Measurements from ENCODE around the gene C9orf72.

The C9orf72 gene

GRCh38 chr9:27527702-27528075 lies 45.6 kb downstream of the C9orf72 start:
- no peak for DNase-seq (ENCODE audit: insufficient read length)
- FAIRE-seq = no peak
- TF ChIP-seq POLR2A (IDR thresholded peaks at IDR 0.05; ENCODE audit: low read depth, low read length) (no peak), TAF1 (IDR thresholded peaks at IDR 0.05; ENCODE audit: borderline replicate concordance, low read depth, low read length) (no peak), POLR2AphosphoS5 (IDR thresholded peaks at IDR 0.05; ENCODE audit: low read depth, low read length) (no peak)

- FAIRE-seq (no peak), DNase-seq (ENCODE audit: insufficient read length) (no peak)
- TF ChIP-seq TAF1 (IDR thresholded peaks at IDR 0.05; ENCODE audit: borderline replicate concordance, low read depth, low read length) (no peak), POLR2A (IDR thresholded peaks at IDR 0.05; ENCODE audit: low read depth, low read length) (no peak), POLR2AphosphoS5 (IDR thresholded peaks at IDR 0.05; ENCODE audit: low read depth, low read length) (no peak)
These were observed 49.0 kb downstream of the C9orf72 start, which contains the start of gene IFNK for GRCh38 chr9:27524236-27524635. Gene IFNK (plus strand): TSS chr9:27524290. CDS start chr9:27524337, 47 bp downstream.

DNA sequence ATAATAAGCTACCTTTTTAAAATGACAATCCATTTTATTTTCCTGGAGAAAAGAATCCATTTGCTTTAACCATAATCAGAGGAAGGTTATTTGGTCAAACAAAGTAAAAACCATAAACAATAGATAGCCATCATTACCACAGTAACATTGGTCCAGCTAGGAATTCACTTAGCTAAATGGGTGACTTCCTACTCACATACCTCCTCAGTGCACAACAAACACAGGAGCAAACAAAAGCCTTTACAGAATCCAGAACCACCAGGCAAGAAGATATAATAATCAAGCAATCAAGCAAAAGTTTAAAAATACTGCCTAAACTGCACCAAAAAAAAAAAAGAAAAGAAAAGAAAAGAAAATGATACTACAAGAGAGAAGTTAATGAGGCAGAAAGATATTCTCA lies 50.1 kb downstream of the C9orf72 start:
- DNase-seq (ENCODE audit: insufficient read length) = no peak
- TF ChIP-seq POLR2AphosphoS5 (IDR thresholded peaks at IDR 0.05; ENCODE audit: low read depth, low read length) (no peak), POLR2A (IDR thresholded peaks at IDR 0.05; ENCODE audit: low read depth, low read length) (no peak), TAF1 (IDR thresholded peaks at IDR 0.05; ENCODE audit: borderline replicate concordance, low read depth, low read length) (no peak)
- FAIRE-seq = no peak

GRCh38 chr9:27520986-27521385 lies 52.3 kb downstream of the C9orf72 start:
- TF ChIP-seq TAF1 (IDR thresholded peaks at IDR 0.05; ENCODE audit: borderline replicate concordance, low read depth, low read length) (no peak), POLR2A (IDR thresholded peaks at IDR 0.05; ENCODE audit: low read depth, low read length) (no peak), POLR2AphosphoS5 (IDR thresholded peaks at IDR 0.05; ENCODE audit: low read depth, low read length) (no peak)
- no peak for DNase-seq (ENCODE audit: insufficient read length)
- no peak for FAIRE-seq

GRCh38 chr9:27519466-27520465 lies 53.5 kb downstream of the C9orf72 start:
- FAIRE-seq (no peak), DNase-seq (ENCODE audit: insufficient read length) (no peak)
- TF ChIP-seq POLR2A (IDR thresholded peaks at IDR 0.05; ENCODE audit: low read depth, low read length) (no peak), POLR2AphosphoS5 (IDR thresholded peaks at IDR 0.05; ENCODE audit: low read depth, low read length) (no peak), TAF1 (IDR thresholded peaks at IDR 0.05; ENCODE audit: borderline replicate concordance, low read depth, low read length) (no peak)

- TF ChIP-seq POLR2AphosphoS5 (IDR thresholded peaks at IDR 0.05; ENCODE audit: low read depth, low read length) = no peak
- TF ChIP-seq TAF1 (IDR thresholded peaks at IDR 0.05; ENCODE audit: borderline replicate concordance, low read depth, low read length) = no peak
- no peak for TF ChIP-seq POLR2A (IDR thresholded peaks at IDR 0.05; ENCODE audit: low read depth, low read length)
These were observed 54.5 kb downstream of the C9orf72 start for GRCh38 chr9:27518809-27519208.

DNA sequence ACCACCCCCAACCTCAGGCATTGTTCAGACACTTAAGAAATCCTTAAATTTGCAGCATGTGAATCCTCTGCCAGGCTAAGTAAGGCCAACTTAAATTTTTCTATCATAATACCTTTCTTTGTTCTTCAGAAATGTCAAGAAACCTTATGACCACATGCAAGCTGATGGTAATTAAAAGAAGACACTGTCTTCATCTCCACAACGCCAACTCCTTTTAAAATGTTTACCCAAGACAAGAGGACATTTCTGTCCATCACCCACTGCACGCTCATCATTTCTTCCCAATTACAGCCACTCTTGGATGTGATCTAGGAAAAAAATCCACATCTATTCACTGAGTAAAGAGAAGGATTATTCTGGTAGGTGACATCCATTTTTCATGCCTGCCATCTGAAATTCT lies 55.3 kb downstream of the C9orf72 start:
- DNase-seq (ENCODE audit: insufficient read length) (no peak), FAIRE-seq (no peak)
- no peak for TF ChIP-seq TAF1 (IDR thresholded peaks at IDR 0.05; ENCODE audit: borderline replicate concordance, low read depth, low read length)
- no peak for TF ChIP-seq POLR2AphosphoS5 (IDR thresholded peaks at IDR 0.05; ENCODE audit: low read depth, low read length)
- no peak for TF ChIP-seq POLR2A (IDR thresholded peaks at IDR 0.05; ENCODE audit: low read depth, low read length)

More at GRCh38 chr9:27518809-27519208, 54.5 kb downstream of the C9orf72 start:
- DNase-seq (ENCODE audit: insufficient read length) (no peak), FAIRE-seq (no peak)

- no peak for TF ChIP-seq TAF1 (IDR thresholded peaks at IDR 0.05; ENCODE audit: borderline replicate concordance, low read depth, low read length)
- TF ChIP-seq POLR2A (IDR thresholded peaks at IDR 0.05; ENCODE audit: low read depth, low read length) = no peak
- no peak for TF ChIP-seq POLR2AphosphoS5 (IDR thresholded peaks at IDR 0.05; ENCODE audit: low read depth, low read length)
- no peak for DNase-seq (ENCODE audit: insufficient read length)
- no peak for FAIRE-seq
These were observed 58.7 kb downstream of the C9orf72 start for GRCh38 chr9:27514551-27514950.

DNA sequence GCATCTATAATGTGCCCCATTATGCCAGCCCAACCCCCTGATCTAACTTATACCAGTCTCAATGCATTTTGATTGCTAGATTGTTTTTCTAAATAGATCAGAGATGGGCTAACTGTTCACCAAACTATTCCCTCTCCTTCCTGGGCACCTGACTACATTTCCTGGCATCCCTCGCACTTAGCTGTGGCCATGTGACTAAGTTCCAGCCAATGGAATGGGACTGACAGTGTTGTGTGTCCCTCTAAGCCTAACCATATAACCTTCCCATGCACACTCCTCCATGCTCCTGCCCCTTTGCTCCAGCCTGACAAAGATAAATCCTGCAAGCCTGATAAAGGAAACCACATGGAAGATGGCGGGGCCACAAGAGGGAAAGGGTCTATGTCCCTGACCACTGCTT lies 61.5 kb downstream of the C9orf72 start:
- TF ChIP-seq POLR2A (IDR thresholded peaks at IDR 0.05; ENCODE audit: low read depth, low read length) = no peak
- TF ChIP-seq TAF1 (IDR thresholded peaks at IDR 0.05; ENCODE audit: borderline replicate concordance, low read depth, low read length) = no peak
- no peak for DNase-seq (ENCODE audit: insufficient read length)
- no peak for FAIRE-seq

GRCh38 chr9:27510780-27511179 lies 62.5 kb downstream of the C9orf72 start:
- FAIRE-seq = no peak
- TF ChIP-seq POLR2A (IDR thresholded peaks at IDR 0.05; ENCODE audit: low read depth, low read length) = no peak
- no peak for TF ChIP-seq TAF1 (IDR thresholded peaks at IDR 0.05; ENCODE audit: borderline replicate concordance, low read depth, low read length)
- TF ChIP-seq POLR2AphosphoS5 (IDR thresholded peaks at IDR 0.05; ENCODE audit: low read depth, low read length) = no peak
- DNase-seq (ENCODE audit: insufficient read length) = no peak

DNA sequence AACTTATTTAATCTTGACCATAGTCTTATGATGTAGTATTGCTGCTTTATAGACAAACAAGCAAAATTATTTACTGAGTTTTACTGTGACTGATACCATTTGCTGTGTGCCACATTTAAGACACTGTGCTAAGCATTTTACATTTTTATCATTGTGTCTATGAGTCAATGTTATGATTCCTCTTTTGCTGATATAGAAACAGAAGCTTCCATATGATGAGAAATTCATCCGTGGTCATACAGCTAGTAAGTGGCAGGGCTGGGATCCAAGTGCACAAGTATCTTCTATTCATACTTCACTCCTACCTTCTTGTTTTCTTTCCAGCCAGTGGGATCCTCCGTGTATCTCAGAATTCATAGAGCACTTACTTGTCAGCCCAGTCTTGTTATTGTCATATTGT lies 66.3 kb downstream of the C9orf72 start:
- DNase-seq (ENCODE audit: insufficient read length) (no peak), FAIRE-seq (no peak)
- TF ChIP-seq POLR2AphosphoS5 (IDR thresholded peaks at IDR 0.05; ENCODE audit: low read depth, low read length) (no peak), TAF1 (IDR thresholded peaks at IDR 0.05; ENCODE audit: borderline replicate concordance, low read depth, low read length) (no peak), POLR2A (IDR thresholded peaks at IDR 0.05; ENCODE audit: low read depth, low read length) (no peak)

GRCh38 chr9:27505744-27506161 lies 67.5 kb downstream of the C9orf72 start:
- no peak for TF ChIP-seq POLR2AphosphoS5 (IDR thresholded peaks at IDR 0.05; ENCODE audit: low read depth, low read length)
- no peak for TF ChIP-seq POLR2A (IDR thresholded peaks at IDR 0.05; ENCODE audit: low read depth, low read length)
- TF ChIP-seq TAF1 (IDR thresholded peaks at IDR 0.05; ENCODE audit: borderline replicate concordance, low read depth, low read length) = no peak
- no peak for DNase-seq (ENCODE audit: insufficient read length)
- no peak for FAIRE-seq

Data from GM12892 (cell line).